HEK293 (cell line): ENCODE measurements around the gene NPW.

Experiments used
- CTCF ChIA-PET: fragments of 350-600 bp; formaldehyde crosslinking; extraction: SDS; loops from one replicate; lab custom pipeline; 2021; ENCODE audit warnings: antibody characterized with exemption; lab: Yijun Ruan, JAX
- POLR2A ChIA-PET: fragments of 300-600 bp; formaldehyde crosslinking; extraction: SDS; loops from one replicate; lab custom pipeline; 2020; ENCODE audit warnings: antibody characterized with exemption, inconsistent platforms; lab: Yijun Ruan, JAX
- H3K27ac ChIP-seq: fragments of 200-500 bp; sonication (Bioruptor generic); 2 replicates; pipeline ENCODE4 v1.5.1; 2014; ENCODE audit warnings: low read depth, low read length, control low read depth, inconsistent platforms; ENCODE audit errors: extremely low read depth
- H3K36me3 ChIP-seq, 2 experiments: fragments of 200-500 bp in 1 of 2; sonication (Bioruptor generic) in 1 of 2; 1 replicate in 1 of 2; 2 replicates in 1 of 2; pipeline ENCODE4 v1.5.1; 2014 to 2017; ENCODE audit warnings: inconsistent platforms in 2 of 2, low read length in 2 of 2; ENCODE audit not compliant: control insufficient read depth in 2 of 2, insufficient read depth in 1 of 2
- H3K4me1 ChIP-seq: fragments of 200-500 bp; sonication (Bioruptor generic); 2 replicates; pipeline ENCODE4 v1.5.1; 2014; ENCODE audit warnings: mild to moderate bottlenecking, low read length, inconsistent platforms; ENCODE audit not compliant: control insufficient read depth, insufficient read depth
- H3K4me3 ChIP-seq: 2 replicates; pipeline ENCODE4 v1.5.1; 2011; ENCODE audit warnings: low read depth, mild to moderate bottlenecking, control low read depth, low read length, moderate library complexity
- H3K9me3 ChIP-seq: fragments of 200-500 bp; sonication (Bioruptor generic); 2 replicates; pipeline ENCODE4 v1.5.1; 2014; ENCODE audit warnings: low read depth, low read length, inconsistent platforms; ENCODE audit not compliant: control insufficient read depth, insufficient read depth
- KLF10 ChIP-seq: fragments of 450-650 bp; IDR thresholded peaks from 2 replicates; pipeline ENCODE4 v1.5.1; 2018; ENCODE audit warnings: missing biosample characterization, mild to moderate bottlenecking, missing genetic modification characterization
- KLF8 ChIP-seq: fragments of 450-650 bp; formaldehyde crosslinking; IDR thresholded peaks from 2 replicates; pipeline ENCODE4 v1.5.1; 2016; ENCODE audit warnings: missing biosample characterization, missing genetic modification characterization
- OVOL3 ChIP-seq: fragments of 450-650 bp; formaldehyde crosslinking; IDR thresholded peaks from 2 replicates; pipeline ENCODE4 v1.5.1; 2016; ENCODE audit warnings: missing biosample characterization, missing genetic modification characterization
- PBX3 ChIP-seq: sonication (generic); formaldehyde crosslinking; IDR thresholded peaks from 2 replicates; pipeline ENCODE4 v1.8.1; 2022; ENCODE audit warnings: mild to moderate bottlenecking, moderate library complexity, missing genetic modification reagents
- SP2 ChIP-seq: fragments of 450-650 bp; formaldehyde crosslinking; IDR thresholded peaks from 2 replicates; pipeline ENCODE4 v1.5.1; 2016; ENCODE audit warnings: missing biosample characterization, missing genetic modification characterization
- WT1 ChIP-seq: fragments of 450-650 bp; formaldehyde crosslinking; IDR thresholded peaks from 2 replicates; pipeline ENCODE4 v1.5.1; 2016; ENCODE audit warnings: missing biosample characterization, missing genetic modification characterization
- ZBTB11 ChIP-seq: fragments of 450-650 bp; formaldehyde crosslinking; conservative IDR thresholded peaks from 2 replicates; pipeline ENCODE4 v1.5.1; 2016; ENCODE audit warnings: low read depth, missing biosample characterization, missing genetic modification characterization
- ZBTB7A ChIP-seq: fragments of 450-650 bp; formaldehyde crosslinking; IDR thresholded peaks from 2 replicates; pipeline ENCODE4 v1.5.1; 2016; ENCODE audit warnings: low read depth, missing biosample characterization, missing genetic modification characterization
- ZBTB8A ChIP-seq: fragments of 450-650 bp; formaldehyde crosslinking; IDR thresholded peaks from 2 replicates; pipeline ENCODE4 v1.5.1; 2016; ENCODE audit warnings: missing biosample characterization, missing genetic modification characterization
- ZFHX2 ChIP-seq: fragments of 450-650 bp; formaldehyde crosslinking; conservative IDR thresholded peaks from 2 replicates; pipeline ENCODE4 v1.5.1; 2016; ENCODE audit warnings: missing biosample characterization, missing genetic modification characterization
- ZNF132 ChIP-seq: fragments of 450-650 bp; formaldehyde crosslinking; IDR thresholded peaks from 2 replicates; pipeline ENCODE4 v1.5.1; 2017; ENCODE audit warnings: missing biosample characterization, missing genetic modification characterization, borderline replicate concordance
- ZNF146 ChIP-seq: fragments of 450-650 bp; formaldehyde crosslinking; IDR thresholded peaks from 2 replicates; pipeline ENCODE4 v1.5.1; 2016; ENCODE audit warnings: missing biosample characterization, missing genetic modification characterization
- ZNF157 ChIP-seq: fragments of 450-650 bp; formaldehyde crosslinking; IDR thresholded peaks from 2 replicates; pipeline ENCODE4 v1.5.1; 2016; ENCODE audit warnings: missing biosample characterization, missing genetic modification characterization
- ZNF202 ChIP-seq: fragments of 450-650 bp; formaldehyde crosslinking; IDR thresholded peaks from 2 replicates; pipeline ENCODE4 v1.5.1; 2016; ENCODE audit warnings: missing biosample characterization, missing genetic modification characterization, borderline replicate concordance
- ZNF501 ChIP-seq: fragments of 450-650 bp; formaldehyde crosslinking; IDR thresholded peaks from 2 replicates; pipeline ENCODE4 v1.5.1; 2016; ENCODE audit warnings: missing biosample characterization, missing genetic modification characterization
- ZNF548 ChIP-seq: fragments of 450-650 bp; formaldehyde crosslinking; IDR thresholded peaks from 2 replicates; pipeline ENCODE4 v1.5.1; 2016; ENCODE audit warnings: missing biosample characterization, missing genetic modification characterization
- ZNF549 ChIP-seq: fragments of 450-650 bp; IDR thresholded peaks from 2 replicates; pipeline ENCODE4 v1.5.1; 2018; ENCODE audit warnings: missing biosample characterization, missing genetic modification characterization, mild to moderate bottlenecking, inconsistent platforms, moderate library complexity
- ZNF571 ChIP-seq: fragments of 450-650 bp; formaldehyde crosslinking; IDR thresholded peaks from 2 replicates; pipeline ENCODE4 v1.5.0; 2017; ENCODE audit warnings: missing biosample characterization, missing genetic modification characterization
- ZNF621 ChIP-seq: fragments of 450-650 bp; formaldehyde crosslinking; IDR thresholded peaks from 2 replicates; pipeline ENCODE4 v1.5.1; 2017; ENCODE audit warnings: missing biosample characterization, missing genetic modification characterization
- ZNF658 ChIP-seq: fragments of 450-650 bp; formaldehyde crosslinking; IDR thresholded peaks from 2 replicates; pipeline ENCODE4; 2016; ENCODE audit warnings: missing biosample characterization, missing genetic modification characterization
- ZNF677 ChIP-seq: fragments of 450-650 bp; IDR thresholded peaks from 2 replicates; pipeline ENCODE4 v1.5.0; 2018; ENCODE audit warnings: missing biosample characterization, mild to moderate bottlenecking, missing genetic modification characterization, moderate library complexity
- ZNF837 ChIP-seq: fragments of 450-650 bp; formaldehyde crosslinking; IDR thresholded peaks from 2 replicates; pipeline ENCODE4 v1.5.1; 2016; ENCODE audit warnings: missing biosample characterization, missing genetic modification characterization
- TF ChIP-seq, protein P1 (sequence below): fragments of 450-650 bp; formaldehyde crosslinking; IDR thresholded peaks from 2 replicates; pipeline ENCODE4 v1.5.1; 2016; ENCODE audit warnings: missing biosample characterization, missing genetic modification characterization
- TF ChIP-seq, protein P2 (sequence below): fragments of 450-650 bp; formaldehyde crosslinking; IDR thresholded peaks from 2 replicates; pipeline ENCODE4 v1.5.1; 2016; ENCODE audit warnings: missing biosample characterization, missing genetic modification characterization, borderline replicate concordance

Gene NPW

GRCh38 chr16:2023092-2024031, 3.8 kb downstream of the NPW start (continued):
- TF ChIP-seq SP2 (tag by site-specific recombination) (peak; percentile 84), ZNF571 (no peak), ZBTB8A (tag by site-specific recombination) (0 out of 2 replicates have a peak, but pooled peaks have one; percentile 36), ZNF202 (no peak), ZNF146 (no peak), ZBTB11 (tag by site-specific recombination) (no peak), ZNF132 (tag by site-specific recombination) (no peak)
- TF ChIP-seq, protein P1, sequence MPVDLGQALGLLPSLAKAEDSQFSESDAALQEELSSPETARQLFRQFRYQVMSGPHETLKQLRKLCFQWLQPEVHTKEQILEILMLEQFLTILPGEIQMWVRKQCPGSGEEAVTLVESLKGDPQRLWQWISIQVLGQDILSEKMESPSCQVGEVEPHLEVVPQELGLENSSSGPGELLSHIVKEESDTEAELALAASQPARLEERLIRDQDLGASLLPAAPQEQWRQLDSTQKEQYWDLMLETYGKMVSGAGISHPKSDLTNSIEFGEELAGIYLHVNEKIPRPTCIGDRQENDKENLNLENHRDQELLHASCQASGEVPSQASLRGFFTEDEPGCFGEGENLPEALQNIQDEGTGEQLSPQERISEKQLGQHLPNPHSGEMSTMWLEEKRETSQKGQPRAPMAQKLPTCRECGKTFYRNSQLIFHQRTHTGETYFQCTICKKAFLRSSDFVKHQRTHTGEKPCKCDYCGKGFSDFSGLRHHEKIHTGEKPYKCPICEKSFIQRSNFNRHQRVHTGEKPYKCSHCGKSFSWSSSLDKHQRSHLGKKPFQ, result no peak
- TF ChIP-seq, all 188 proteins: peak for 39

GRCh38 chr16:2024032-2024420, 4.4 kb downstream of the NPW start:
- TF ChIP-seq ZFHX2 (tag by site-specific recombination) (no peak), ZNF548 (tag by site-specific recombination) (no peak), ZNF837 (no peak), WT1 (tag by site-specific recombination) (no peak), ZNF157 (no peak), KLF10 (tag by site-specific recombination) (no peak), ZNF132 (tag by site-specific recombination) (no peak)
- peaks cover 3% of the 10 kb centered on the region; the same call in 1 of the 2 replicates for H3K4me1 ChIP-seq
- no peak overlapping the region for H3K27ac ChIP-seq
- POLR2A ChIA-PET, result interaction anchor here (1.0 to 3.2 kb wide), 2 partner anchors 113 to 131 kb away, joined by 4 to 18 read pairs; partner anchors contain the start of gene TRAF7
- H3K4me3 ChIP-seq, result no peak overlapping the region
- no peaks in the 10 kb centered on the region for H3K9me3 ChIP-seq
- H3K36me3 ChIP-seq, result no peaks in the 10 kb centered on the region
- CTCF ChIA-PET, result interaction anchor here (2.2 to 3.9 kb wide), 3 partner anchors 11 to 130 kb away, joined by 11 to 35 read pairs (median 20); partner anchors contain the start of gene TRAF7

DNA sequence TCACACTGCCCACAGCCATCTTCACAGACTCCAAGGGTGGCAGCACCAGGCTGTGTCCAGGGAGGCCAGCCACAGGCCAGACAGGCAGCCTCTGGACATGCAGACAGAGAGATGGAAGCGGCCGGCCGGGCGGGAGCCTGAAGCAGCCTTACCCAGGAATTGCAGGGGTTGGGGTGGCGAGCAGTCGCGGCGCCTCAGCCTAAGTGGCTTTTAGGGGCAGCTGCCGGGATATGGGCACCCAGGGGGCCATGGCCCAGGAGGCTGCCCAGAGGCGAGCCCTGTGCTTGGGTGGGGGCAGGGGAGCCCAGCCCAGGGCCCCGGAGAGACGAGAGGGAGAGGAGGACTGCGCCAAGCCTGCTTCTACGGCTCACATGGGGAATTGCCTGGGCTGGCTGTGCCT, 5.7 kb downstream of the NPW start:
- TF ChIP-seq, protein P2, sequence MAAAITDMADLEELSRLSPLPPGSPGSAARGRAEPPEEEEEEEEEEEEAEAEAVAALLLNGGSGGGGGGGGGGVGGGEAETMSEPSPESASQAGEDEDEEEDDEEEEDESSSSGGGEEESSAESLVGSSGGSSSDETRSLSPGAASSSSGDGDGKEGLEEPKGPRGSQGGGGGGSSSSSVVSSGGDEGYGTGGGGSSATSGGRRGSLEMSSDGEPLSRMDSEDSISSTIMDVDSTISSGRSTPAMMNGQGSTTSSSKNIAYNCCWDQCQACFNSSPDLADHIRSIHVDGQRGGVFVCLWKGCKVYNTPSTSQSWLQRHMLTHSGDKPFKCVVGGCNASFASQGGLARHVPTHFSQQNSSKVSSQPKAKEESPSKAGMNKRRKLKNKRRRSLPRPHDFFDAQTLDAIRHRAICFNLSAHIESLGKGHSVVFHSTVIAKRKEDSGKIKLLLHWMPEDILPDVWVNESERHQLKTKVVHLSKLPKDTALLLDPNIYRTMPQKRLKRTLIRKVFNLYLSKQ, result no peak
- no peak for TF ChIP-seq PBX3 (CRISPR knock-in tag)
- no peak for TF ChIP-seq ZNF501 (tag by site-specific recombination)
- TF ChIP-seq ZNF621 (tag by site-specific recombination), result no peak
- no peak for TF ChIP-seq ZNF571
- no peak for TF ChIP-seq ZBTB7A
- no peak for TF ChIP-seq KLF8 (tag by site-specific recombination)
- no peak for TF ChIP-seq ZNF837
- TF ChIP-seq ZNF658 (tag by site-specific recombination), result no peak
- no peak for TF ChIP-seq OVOL3 (tag by site-specific recombination)
- TF ChIP-seq ZNF549 (tag by site-specific recombination), result no peak
- TF ChIP-seq ZNF677 (tag by site-specific recombination), result no peak
- ChIA-PET POLR2A (interaction anchor here (1.3 kb wide), 1 partner anchor 130 kb away, joined by 5 read pairs; the partner anchor contains the start of gene TRAF7), CTCF (interaction anchor here (0.6 kb wide), 1 partner anchor 41 kb away, joined by 4 read pairs; no protein-coding TSS in a partner anchor)
- H3K4me1 ChIP-seq, result peaks cover 3% of the 10 kb centered on the region; the same call in 1 of the 2 replicates
- no peak overlapping the region for H3K4me3 ChIP-seq
- H3K9me3 ChIP-seq, result no peaks in the 10 kb centered on the region
- H3K27ac ChIP-seq, result no peak overlapping the region
- H3K36me3 ChIP-seq, result peaks cover 0 to 4% of the 10 kb centered on the region in 2 experiments; a peak in 1 of 3 replicates
